B cell (primary cell): ENCODE measurements around the gene CNGB1. TPM values are rescaled to one million over a fixed set of nuclear protein-coding genes. Genes with fewer than 3 reads are reported as not detected.

Source experiments
- ATAC-seq: fragments of 200-7000 bp; cut with Tn5 transposase; one replicate; pipeline ENCODE4 v1.10.0; 2021; ENCODE audit warnings: low read depth, mild to moderate bottlenecking, moderate number of reproducible peaks, moderate library complexity
- CTCF ChIA-PET: fragments of 350-600 bp; sonication (Branson Sonifier 250); formaldehyde crosslinking; loops from one replicate; lab custom pipeline; 2021; ENCODE audit warnings: antibody characterized with exemption, inconsistent platforms; lab: Charles Lee
- POLR2A ChIA-PET: fragments of 350-600 bp; sonication (Branson Sonifier 250); formaldehyde crosslinking; loops from one replicate; lab custom pipeline; 2021; ENCODE audit warnings: antibody characterized with exemption; lab: Charles Lee
- DNase-seq: peaks from one replicate; pipeline ENCODE4 v3.0.0; 2013
- H2AFZ ChIP-seq: 2 replicates; pipeline ENCODE4 v1.6.1; 2012; ENCODE audit warnings: mild to moderate bottlenecking, low read depth, low read length; ENCODE audit not compliant: insufficient read depth, poor library complexity, severe bottlenecking
- H3K27ac ChIP-seq, 2 donors: 1 replicate in 1 of 2; 2 replicates in 1 of 2; pipeline ENCODE4 v1.5.1; 2012 to 2013; ENCODE audit warnings: low read length in 2 of 2, mild to moderate bottlenecking in 2 of 2, moderate library complexity in 1 of 2
- H3K27me3 ChIP-seq, 4 experiments: fragments of 200-600 bp in 1 of 4; sonication (generic) in 1 of 4; replicated peaks in 1 of 4; 1 replicate in 2 of 4; 2 replicates in 2 of 4; pipeline versions ENCODE4 v1.6.1 to v1.7.0; 2013 to 2016; ENCODE audit warnings: low read length in 3 of 4, mild to moderate bottlenecking in 2 of 4, mixed read lengths in 1 of 4, moderate library complexity in 1 of 4; ENCODE audit not compliant: insufficient read depth in 4 of 4, control insufficient read depth in 3 of 4; ENCODE audit errors: control extremely low read depth in 1 of 4
- H3K36me3 ChIP-seq, 2 experiments: replicated peaks in 1 of 2; 1 replicate in 1 of 2; 2 replicates in 1 of 2; pipeline versions ENCODE4 v1.6.1 to v1.7.1; 2013; ENCODE audit warnings: low read length in 1 of 2; ENCODE audit not compliant: insufficient read depth in 2 of 2, control insufficient read depth in 1 of 2; ENCODE audit errors: control extremely low read depth in 1 of 2, extremely low read depth in 1 of 2
- H3K4me1 ChIP-seq, 2 donors: fragments of 200-600 bp in 1 of 2; sonication (generic) in 1 of 2; 1 replicate in 1 of 2; 2 replicates in 1 of 2; pipeline versions ENCODE4 v1.5.1 to v1.6.1; 2013 to 2017; ENCODE audit warnings: low read length in 2 of 2; ENCODE audit not compliant: control insufficient read depth in 2 of 2, insufficient read depth in 2 of 2
- H3K4me2 ChIP-seq: replicated peaks from 2 replicates; pipeline ENCODE3; 2012; ENCODE audit warnings: mild to moderate bottlenecking, low read depth, low read length; ENCODE audit not compliant: poor library complexity, severe bottlenecking
- H3K4me3 ChIP-seq, 5 experiments: fragments of 200-600 bp in 1 of 5; sonication (generic) in 1 of 5; 1 replicate in 3 of 5; 2 replicates in 2 of 5; pipeline versions ENCODE4 v1.5.1 to v1.7.0; 2011 to 2016; ENCODE audit warnings: low read length in 4 of 5, mild to moderate bottlenecking in 4 of 5, low read depth in 2 of 5, control low read depth in 1 of 5, moderate library complexity in 1 of 5; ENCODE audit not compliant: insufficient read depth in 1 of 5; ENCODE audit errors: control extremely low read depth in 1 of 5, extremely low read depth in 1 of 5
- H3K79me2 ChIP-seq: fragments of 200-600 bp; sonication (generic); one replicate; pipeline ENCODE4 v1.6.0; 2016; ENCODE audit warnings: low read length; ENCODE audit not compliant: control insufficient read depth, insufficient read depth
- H3K9ac ChIP-seq: fragments of 200-600 bp; sonication (generic); 2 replicates; pipeline ENCODE4 v1.6.1; 2017; ENCODE audit warnings: mild to moderate bottlenecking, low read length, moderate library complexity
- H3K9me3 ChIP-seq, 3 donors: one replicate each; pipeline versions ENCODE4 v1.6.1 to v1.7.1; 2013; ENCODE audit warnings: low read length in 2 of 3; ENCODE audit not compliant: control insufficient read depth in 2 of 3, insufficient read depth in 1 of 3; ENCODE audit errors: control extremely low read depth in 1 of 3
- H4K20me1 ChIP-seq: 2 replicates; pipeline ENCODE4 v1.6.0; 2012; ENCODE audit warnings: mild to moderate bottlenecking, low read length; ENCODE audit not compliant: insufficient read depth, control insufficient read depth, poor library complexity, severe bottlenecking
- H3K27ac Mint-ChIP-seq: one replicate; pipeline ENCODE4 v1.8.0; 2021; ENCODE audit warnings: mixed read lengths
- H3K27me3 Mint-ChIP-seq: one replicate; pipeline ENCODE4 v1.8.0; 2021; ENCODE audit warnings: mixed read lengths
- H3K4me1 Mint-ChIP-seq: one replicate; pipeline ENCODE4 v1.8.0; 2021; ENCODE audit warnings: mixed read lengths
- H3K4me3 Mint-ChIP-seq: one replicate; pipeline ENCODE4 v1.8.0; 2021; ENCODE audit warnings: mixed read lengths
- H3K9me3 Mint-ChIP-seq: one replicate; pipeline ENCODE4 v1.8.0; 2022; ENCODE audit warnings: mixed read lengths; ENCODE audit not compliant: insufficient read depth
- CTCF ChIP-seq: fragments of 200-600 bp; IDR thresholded peaks from one replicate; pipeline ENCODE4 v1.8.0; 2022; ENCODE audit warnings: antibody characterized with exemption, mild to moderate bottlenecking
- EZH2 ChIP-seq: IDR thresholded peaks from 2 replicates; pipeline ENCODE4 v1.6.1; 2012; ENCODE audit warnings: borderline replicate concordance, low read depth, mild to moderate bottlenecking, moderate library complexity, low read length; ENCODE audit not compliant: insufficient read depth, poor library complexity, severe bottlenecking
- WGBS: methylation state at CpG from one replicate; pipeline ENCODE4 v1.1.5; 2013; ENCODE audit warnings: missing lambda C conversion rate; ENCODE audit not compliant: insufficient coverage; 5-methylcytosine and 5-hydroxymethylcytosine counted together
- intact Hi-C: fragments of 100-400 bp; cut with micrococcal nuclease; formaldehyde crosslinking; loops from one replicate; pipeline ENCODE4 v1.10.0; 2022
- polyA plus RNA-seq: library from polyadenylated mRNA; depleted of rRNA; stranded (reverse); fragments of >200 nt; gene quantifications from 2 replicates; pipeline ENCODE4 v1.2.3, GENCODE V29; 2012
- total RNA-seq, 2 donors: library from RNA; stranded (reverse); fragments of 120-200 nt in 1 of 2; gene quantifications; 1 replicate in 1 of 2; 2 replicates in 1 of 2; pipeline versions ENCODE4 v1.2.3 to v1.2.4, GENCODE V29; 2013 to 2022

CNGB1 gene
- total and polyA plus RNA-seq, 2 donors (not counting 1 experiment from before 2014, with no cell fraction given) = not detected

GRCh38 chr16:57946181-57946801 lies 24.6 kb downstream of the CNGB1 start:
- Mint-ChIP-seq H3K4me3 (no peak overlapping the region), H3K9me3 (no peaks in the 10 kb centered on the region), H3K4me1 (no peaks in the 10 kb centered on the region), H3K27ac (no peak overlapping the region), H3K27me3 (peaks cover 16% of the 10 kb centered on the region)
- Histone ChIP-seq H3K4me2 (no peak overlapping the region), H3K36me3 (no peaks in the 10 kb centered on the region), H3K4me1 (no peaks in the 10 kb centered on the region), H2AFZ (no peak overlapping the region), H3K9me3 (peaks cover 0 to 6% (median 0%) of the 10 kb centered on the region in 3 donors), H3K79me2 (no peaks in the 10 kb centered on the region), H3K27me3 (peaks cover 0 to 3% (median 0%) of the 10 kb centered on the region in 4 experiments), H4K20me1 (no peaks in the 10 kb centered on the region), H3K4me3 (no peak overlapping the region), H3K27ac (no peak overlapping the region), H3K9ac (no peak overlapping the region)
- intact Hi-C loops = no loop called here
- ChIA-PET CTCF (no interaction called here), POLR2A (no interaction called here)
- ATAC-seq (no peak), DNase-seq (no peak)
- WGBS = 86% methylated on average over 9 of the region's 13 CpGs
- TF ChIP-seq CTCF (no peak), EZH2 (no peak)

- no peak for DNase-seq
- no peaks in the 10 kb centered on the region for H4K20me1 ChIP-seq
- Mint-ChIP-seq H3K4me3 (no peak overlapping the region), H3K9me3 (no peaks in the 10 kb centered on the region), H3K27me3 (peaks cover 16% of the 10 kb centered on the region), H3K4me1 (no peaks in the 10 kb centered on the region), H3K27ac (no peak overlapping the region)
- H3K27me3 ChIP-seq = peaks cover 0 to 6% (median 0%) of the 10 kb centered on the region in 4 experiments
- WGBS = 72% methylated on average over 4 of the region's 7 CpGs
- H3K27ac ChIP-seq = no peak overlapping the region
- ChIA-PET POLR2A (no interaction called here), CTCF (no interaction called here)
- H3K9ac ChIP-seq = no peak overlapping the region
- no peaks in the 10 kb centered on the region for H3K79me2 ChIP-seq
- no peak overlapping the region for H2AFZ ChIP-seq
- ATAC-seq = no peak
- H3K4me1 ChIP-seq = no peaks in the 10 kb centered on the region
- H3K4me2 ChIP-seq = no peak overlapping the region
- H3K9me3 ChIP-seq = peaks cover 0 to 6% (median 0%) of the 10 kb centered on the region in 3 donors
- H3K4me3 ChIP-seq = no peak overlapping the region
- intact Hi-C loops = no loop called here
- TF ChIP-seq EZH2 = no peak
- no peak for TF ChIP-seq CTCF
- H3K36me3 ChIP-seq = no peaks in the 10 kb centered on the region
Measured at GRCh38 chr16:57945740-57946138, 25.2 kb downstream of the CNGB1 start.
